ENCODE results near the gene PHF21A. TPM values are rescaled to one million over a fixed set of nuclear protein-coding genes. Genes with fewer than 3 reads are reported as not detected.

PHF21A gene
- total RNA-seq, 2 donors from 2014 or later, result 27.6 to 35.5 TPM

DNA sequence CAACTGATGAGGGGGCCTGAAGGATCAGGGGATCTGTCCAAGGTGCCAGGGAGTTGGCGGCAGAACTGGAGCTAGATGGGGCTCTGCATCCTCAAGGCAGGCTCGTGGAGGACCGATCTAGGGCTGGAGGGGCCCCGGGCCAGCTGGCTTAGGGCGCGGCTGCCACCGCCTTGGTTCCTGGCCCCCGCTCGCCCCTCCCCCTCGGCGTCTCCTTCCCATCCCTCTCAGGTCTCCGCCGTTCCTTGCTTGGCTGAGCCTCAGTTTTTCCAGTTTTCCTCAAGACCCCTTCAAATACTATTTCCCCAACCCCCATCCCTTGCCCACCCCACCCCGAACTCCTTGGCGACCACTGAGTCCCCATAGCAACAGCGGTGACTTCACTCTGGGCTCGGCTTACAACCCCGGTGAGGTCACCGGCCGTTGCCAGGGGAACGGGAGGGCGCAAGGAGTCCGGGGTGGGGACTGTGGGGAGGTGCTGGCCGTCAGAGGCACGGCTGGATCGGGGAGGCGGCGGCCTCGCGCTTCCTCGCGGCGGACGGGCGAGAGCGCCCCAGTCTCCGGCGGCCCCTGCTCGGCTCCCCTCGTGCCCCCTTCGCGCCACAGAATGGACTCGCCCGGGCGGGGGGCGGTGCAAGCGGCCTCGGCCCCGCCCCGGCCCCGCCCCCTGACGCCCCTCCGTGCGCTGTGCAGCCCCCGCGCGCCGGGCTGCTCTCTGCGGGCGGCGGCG lies 221.6 kb downstream of the PHF21A start:
- Histone ChIP-seq H3K36me3 (no peaks in the 10 kb centered on the region), H3K27me3 (no peaks in the 10 kb centered on the region), H3K27ac (peak overlapping the region in 1 of 2 donors; percentile 59), H3K9me3 (no peaks in the 10 kb centered on the region), H3K4me3 (peak overlapping the region; percentile 45 to 59), H3K4me1 (peaks cover 0 to 25% of the 10 kb centered on the region in 2 donors)
- DNase-seq (ENCODE audit: low spot score), result peak; percentile 82
- TF ChIP-seq CTCF (IDR thresholded peaks at IDR 0.05), result no peak

GRCh38 chr11:45899086-45899447 lies 222.2 kb downstream of the PHF21A start:
- Histone ChIP-seq H3K36me3 (no peaks in the 10 kb centered on the region), H3K4me3 (peak overlapping the region in 1 of 2 donors; percentile 59), H3K27ac (no peak overlapping the region)

GRCh38 chr11:45897556-45897955 lies 223.7 kb downstream of the PHF21A start:
- DNase-seq (ENCODE audit: low spot score), result no peak
- Histone ChIP-seq H3K4me1 (peaks cover 0 to 25% of the 10 kb centered on the region in 2 donors), H3K9me3 (no peaks in the 10 kb centered on the region), H3K36me3 (no peaks in the 10 kb centered on the region), H3K27ac (no peak overlapping the region), H3K4me3 (no peak overlapping the region), H3K27me3 (no peaks in the 10 kb centered on the region)
- TF ChIP-seq CTCF (IDR thresholded peaks at IDR 0.05), result no peak

More at GRCh38 chr11:45899086-45899447, 222.2 kb downstream of the PHF21A start:
- Histone ChIP-seq H3K4me1 (peaks cover 0 to 25% of the 10 kb centered on the region in 2 donors), H3K9me3 (no peaks in the 10 kb centered on the region), H3K27me3 (no peaks in the 10 kb centered on the region)
- no peak for DNase-seq (ENCODE audit: low spot score)
- TF ChIP-seq CTCF (IDR thresholded peaks at IDR 0.05), result no peak

DNA sequence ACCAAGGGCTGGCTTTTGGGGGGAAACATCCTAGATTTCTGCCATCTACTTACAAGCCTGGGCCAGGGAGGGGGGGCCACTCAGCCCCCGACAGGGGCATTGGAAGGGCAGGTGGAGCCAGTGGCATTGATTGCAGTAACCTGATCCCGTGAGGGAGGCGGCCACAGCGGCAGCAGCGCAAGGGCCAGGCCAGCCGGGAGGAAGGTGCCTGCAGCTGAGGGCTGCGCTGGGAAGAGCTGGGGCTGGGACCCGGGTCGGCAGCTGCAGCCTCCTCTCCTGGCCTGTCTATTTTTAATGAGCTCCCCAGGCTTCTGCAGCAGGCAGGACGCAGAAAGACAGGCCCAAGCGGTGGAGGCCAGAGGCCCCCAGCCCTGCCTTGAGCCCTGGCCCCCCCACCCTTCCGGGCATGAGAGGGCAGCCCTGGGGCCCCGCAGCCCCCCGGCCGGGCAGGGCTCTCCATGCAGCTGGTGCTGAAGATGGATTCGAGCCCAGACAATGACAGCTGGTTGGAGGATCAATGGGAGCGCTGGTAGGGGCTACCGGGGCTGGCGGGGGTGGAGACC lies 224.8 kb downstream of the PHF21A start:
- Histone ChIP-seq H3K9me3 (no peaks in the 10 kb centered on the region), H3K27ac (no peak overlapping the region), H3K4me1 (peaks cover 0 to 25% of the 10 kb centered on the region in 2 donors), H3K27me3 (no peaks in the 10 kb centered on the region), H3K36me3 (no peaks in the 10 kb centered on the region), H3K4me3 (no peak overlapping the region)
- no peak for TF ChIP-seq CTCF (IDR thresholded peaks at IDR 0.05)
- no peak for DNase-seq (ENCODE audit: low spot score)

DNA sequence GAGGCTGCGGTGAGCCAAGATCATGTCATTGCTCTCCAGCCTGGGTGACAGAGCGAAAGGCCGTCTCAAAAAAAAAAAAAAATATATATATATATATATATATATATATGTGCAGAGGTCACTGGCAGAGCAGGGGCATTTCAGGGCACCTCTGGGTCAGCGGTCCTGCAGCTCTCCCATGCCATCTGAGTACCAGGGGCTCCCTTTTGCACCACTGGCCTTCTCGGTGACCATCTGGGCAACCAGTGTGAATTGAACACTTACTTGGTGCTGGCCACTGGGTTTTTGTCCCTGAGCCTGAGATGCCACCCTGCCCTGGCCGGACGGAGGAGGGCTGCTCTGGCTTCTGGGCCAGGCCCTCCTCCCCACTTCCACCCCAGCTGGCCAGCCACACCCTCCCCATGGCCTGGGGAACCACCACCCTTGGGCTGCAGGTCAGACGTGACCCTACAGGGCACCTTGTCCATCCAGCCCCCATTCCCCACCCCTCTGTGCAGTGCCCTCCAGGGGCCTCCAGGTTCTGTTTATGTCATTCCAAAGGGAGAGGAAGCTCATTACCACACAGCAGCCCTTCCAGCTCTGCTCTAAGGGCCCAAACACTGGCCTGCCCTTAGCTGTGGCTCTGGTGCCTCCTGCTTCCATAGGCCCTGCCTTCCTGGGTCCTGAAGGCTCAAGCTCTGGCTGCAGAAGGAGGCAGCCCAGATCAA lies 225.5 kb downstream of the PHF21A start:
- Histone ChIP-seq H3K4me1 (peaks cover 0 to 17% of the 10 kb centered on the region in 2 donors), H3K27ac (no peak overlapping the region), H3K36me3 (no peaks in the 10 kb centered on the region), H3K4me3 (no peak overlapping the region), H3K27me3 (no peaks in the 10 kb centered on the region), H3K9me3 (no peaks in the 10 kb centered on the region)
- no peak for TF ChIP-seq CTCF (IDR thresholded peaks at IDR 0.05)
- DNase-seq (ENCODE audit: low spot score), result no peak

Data from right atrium auricular region (tissue), 2 donors.